Measurements from ENCODE around the gene KLF9. TPM values are rescaled to one million over a fixed set of nuclear protein-coding genes. Genes with fewer than 3 reads are reported as not detected.

KLF9 gene
- total and polyA plus RNA-seq, 4 donors, result 2.2 to 77.0 (median 16.7) TPM

Other genes starting within 250 kb of the KLF9 start
- 10 to 100 TPM; 13.5 to 70.8 TPM for gene SMC5, start 155.7 kb downstream of the KLF9 start, total RNA-seq
- gene SMC5, start 155.7 kb downstream of the KLF9 start, polyA plus RNA-seq, result 1 to 10 TPM; 5.6 to 7.0 TPM

Measured in liver (tissue), 4 donors.